NT2/D1 (cell line): ENCODE measurements around the gene OPN4.

Experiments used
- DNase-seq: peaks from one replicate; pipeline ENCODE4 v3.0.0-alpha.2; 2011; ENCODE audit warnings: low read depth, low spot score
- H3K27me3 ChIP-seq: 2 replicates; pipeline ENCODE4 v1.6.0; 2011; ENCODE audit warnings: mild to moderate bottlenecking; ENCODE audit not compliant: insufficient read length, insufficient read depth
- H3K36me3 ChIP-seq: 2 replicates; pipeline ENCODE4 v1.6.1; 2011; ENCODE audit warnings: mild to moderate bottlenecking, low read length, mixed read lengths; ENCODE audit not compliant: insufficient read depth, insufficient read length
- H3K4me1 ChIP-seq: 2 replicates; pipeline ENCODE4 v1.5.1; 2011; ENCODE audit not compliant: insufficient read depth, insufficient read length
- H3K4me3 ChIP-seq: 2 replicates; pipeline ENCODE4 v1.5.1; 2011; ENCODE audit warnings: low read depth; ENCODE audit not compliant: insufficient read length
- H3K9ac ChIP-seq: 2 replicates; pipeline ENCODE4 v1.6.0; 2011; ENCODE audit warnings: low read depth; ENCODE audit not compliant: insufficient read length
- H3K9me3 ChIP-seq: 2 replicates; pipeline ENCODE4 v1.5.1; 2011; ENCODE audit warnings: mild to moderate bottlenecking, low read length; ENCODE audit not compliant: insufficient read depth
- SUZ12 ChIP-seq: IDR thresholded peaks from 2 replicates; pipeline ENCODE4 v1.6.1; 2011; ENCODE audit not compliant: insufficient read length, insufficient read depth; ENCODE audit errors: extremely low read depth
- YY1 ChIP-seq: IDR thresholded peaks from 2 replicates; pipeline ENCODE4 v1.6.1; 2011; ENCODE audit not compliant: insufficient read length, insufficient read depth
- ZNF274 ChIP-seq: IDR thresholded peaks from 2 replicates; pipeline ENCODE4 v1.6.1; 2011; ENCODE audit warnings: mild to moderate bottlenecking, low read depth, low read length

Gene OPN4

GRCh38 chr10:86658261-86658741, 4.0 kb downstream of the OPN4 start:
- Histone ChIP-seq H3K9ac (no peak overlapping the region), H3K36me3 (no peaks in the 10 kb centered on the region), H3K4me3 (no peak overlapping the region), H3K27me3 (no peaks in the 10 kb centered on the region), H3K9me3 (no peaks in the 10 kb centered on the region), H3K4me1 (no peaks in the 10 kb centered on the region)
- no peak for TF ChIP-seq YY1
- TF ChIP-seq SUZ12: no peak
- TF ChIP-seq ZNF274: no peak
- no peak for DNase-seq

DNA sequence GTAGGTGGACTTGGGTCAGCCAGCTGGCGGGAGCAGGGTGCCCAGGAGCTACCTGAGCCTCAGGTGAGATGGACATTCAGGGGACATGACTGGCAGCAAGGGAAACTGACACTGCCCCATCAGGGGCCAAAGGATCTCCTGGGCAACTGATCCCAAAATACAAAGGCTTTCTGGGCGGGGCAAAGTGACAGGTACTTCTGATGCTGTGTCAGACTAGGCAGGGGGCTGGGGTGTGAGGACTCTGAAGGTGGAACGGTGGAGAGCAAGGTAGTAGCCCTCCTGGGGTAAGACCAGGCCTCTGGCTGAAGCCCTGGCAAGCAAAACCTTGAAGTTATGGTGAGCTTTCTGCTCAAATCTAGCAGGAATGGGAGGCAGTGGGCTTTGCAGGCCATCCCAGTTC, 4.4 kb downstream of the OPN4 start:
- Histone ChIP-seq H3K4me3 (no peak overlapping the region), H3K36me3 (no peaks in the 10 kb centered on the region), H3K27me3 (no peaks in the 10 kb centered on the region), H3K9me3 (no peaks in the 10 kb centered on the region), H3K9ac (no peak overlapping the region), H3K4me1 (no peaks in the 10 kb centered on the region)
- TF ChIP-seq SUZ12: no peak
- TF ChIP-seq YY1: no peak
- TF ChIP-seq ZNF274: no peak
- no peak for DNase-seq

DNA sequence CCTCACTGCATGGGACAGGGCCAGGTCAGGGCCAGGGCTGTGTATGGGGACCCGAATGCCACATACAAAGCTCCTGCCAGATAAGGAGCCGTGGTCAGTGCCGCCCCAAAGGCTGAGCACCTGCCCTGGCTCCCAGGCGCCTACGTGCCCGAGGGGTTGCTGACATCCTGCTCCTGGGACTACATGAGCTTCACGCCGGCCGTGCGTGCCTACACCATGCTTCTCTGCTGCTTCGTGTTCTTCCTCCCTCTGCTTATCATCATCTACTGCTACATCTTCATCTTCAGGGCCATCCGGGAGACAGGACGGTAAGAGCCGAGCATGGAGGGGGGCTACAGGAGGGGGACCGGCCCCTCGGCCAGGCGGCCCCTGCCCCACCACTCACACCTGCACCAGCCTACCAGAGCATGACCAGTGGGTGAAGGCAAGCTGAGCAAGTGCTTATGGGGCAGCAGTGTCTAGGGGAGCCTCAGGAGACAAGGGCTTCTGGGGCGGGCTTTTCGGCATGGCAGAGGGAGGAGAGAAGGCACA, 4.9 kb downstream of the OPN4 start:
- TF ChIP-seq ZNF274 (no peak), SUZ12 (no peak), YY1 (no peak)
- H3K4me3 ChIP-seq: no peak overlapping the region
- no peaks in the 10 kb centered on the region for H3K36me3 ChIP-seq
- no peak for DNase-seq
- no peaks in the 10 kb centered on the region for H3K9me3 ChIP-seq
- no peak overlapping the region for H3K9ac ChIP-seq
- H3K27me3 ChIP-seq: no peaks in the 10 kb centered on the region
- H3K4me1 ChIP-seq: peaks cover 3% of the 10 kb centered on the region

- no peaks in the 10 kb centered on the region for H3K36me3 ChIP-seq
- H3K27me3 ChIP-seq: no peaks in the 10 kb centered on the region
- DNase-seq: no peak
- H3K9me3 ChIP-seq: no peaks in the 10 kb centered on the region
- no peak overlapping the region for H3K9ac ChIP-seq
- H3K4me3 ChIP-seq: no peak overlapping the region
- H3K4me1 ChIP-seq: peaks cover 9% of the 10 kb centered on the region
- TF ChIP-seq SUZ12 (no peak), YY1 (no peak), ZNF274 (no peak)
Observed at GRCh38 chr10:86659721-86660453, 5.5 kb downstream of the OPN4 start.

GRCh38 chr10:86661161-86662025, 7.0 kb downstream of the OPN4 start:
- no peak for DNase-seq
- Histone ChIP-seq H3K36me3 (no peaks in the 10 kb centered on the region), H3K9ac (no peak overlapping the region), H3K4me3 (no peak overlapping the region), H3K27me3 (no peaks in the 10 kb centered on the region), H3K4me1 (peaks cover 20% of the 10 kb centered on the region), H3K9me3 (no peaks in the 10 kb centered on the region)
- TF ChIP-seq ZNF274: no peak
- no peak for TF ChIP-seq YY1
- TF ChIP-seq SUZ12: no peak

- H3K4me1 ChIP-seq: peaks cover 20% of the 10 kb centered on the region
- H3K36me3 ChIP-seq: no peaks in the 10 kb centered on the region
- TF ChIP-seq YY1 (no peak), ZNF274 (no peak), SUZ12 (no peak)
- H3K9ac ChIP-seq: no peak overlapping the region
- H3K27me3 ChIP-seq: no peaks in the 10 kb centered on the region
- DNase-seq: no peak
- H3K4me3 ChIP-seq: no peak overlapping the region
- no peaks in the 10 kb centered on the region for H3K9me3 ChIP-seq
Observed at GRCh38 chr10:86662186-86663045, 8.1 kb downstream of the OPN4 start.
